Ascending aorta (tissue), 2 donors: Measurements from ENCODE around the gene ALPK3. TPM values are rescaled to one million over a fixed set of nuclear protein-coding genes. Genes with fewer than 3 reads are reported as not detected.

Source experiments
- DNase-seq, 2 donors: peaks; one replicate each; pipeline ENCODE4 v3.0.0-alpha.2; 2019; ENCODE audit warnings: low spot score in 2 of 2
- H3K27ac ChIP-seq, 2 donors: fragments of 200-600 bp; sonication (generic); one replicate each; pipeline ENCODE4 v1.5.1; 2016 to 2017; ENCODE audit warnings: mild to moderate bottlenecking in 1 of 2
- H3K27me3 ChIP-seq: fragments of 200-600 bp; sonication (generic); one replicate; pipeline ENCODE4 v1.5.1; 2017
- H3K36me3 ChIP-seq, 2 donors: fragments of 200-600 bp; sonication (generic); one replicate each; pipeline ENCODE4 v1.5.1; 2016
- H3K4me1 ChIP-seq, 2 donors: fragments of 200-600 bp; sonication (generic); one replicate each; pipeline ENCODE4 v1.5.1; 2016 to 2017; ENCODE audit warnings: mild to moderate bottlenecking in 1 of 2
- H3K4me3 ChIP-seq, 2 donors: fragments of 200-600 bp; sonication (generic); one replicate each; pipeline ENCODE4 v1.5.1; 2016 to 2017; ENCODE audit warnings: mild to moderate bottlenecking in 1 of 2
- H3K9me3 ChIP-seq, 2 donors: fragments of 200-600 bp; sonication (generic); one replicate each; pipeline ENCODE4 v1.5.1; 2016
- CTCF ChIP-seq, 3 experiments: fragments of 200-600 bp in 2 of 3; fragments of 450-650 bp in 1 of 3; sonication (generic) in 2 of 3; IDR thresholded peaks; one replicate each; pipeline ENCODE4 v1.5.1; 2016 to 2019; ENCODE audit warnings: antibody characterized with exemption in 3 of 3, mild to moderate bottlenecking in 1 of 3, moderate library complexity in 1 of 3
- intact Hi-C: fragments of 100-400 bp; cut with DNase I; formaldehyde crosslinking; loops from one replicate; pipeline ENCODE4 v1.15.1; 2023
- total RNA-seq: library from RNA; depleted of rRNA; stranded (reverse); fragments of >200 nt; gene quantifications from one replicate; pipeline ENCODE4 v1.1.0, GENCODE V29; 2016

ALPK3 gene
- total RNA-seq, 1 donor from 2014 or later, result 38.0 TPM

- intact Hi-C loops, result no loop called here
- no peak for TF ChIP-seq CTCF (IDR thresholded peaks at IDR 0.05)
These were observed 33.5 kb upstream of the ALPK3 start for GRCh38 chr15:84783493-84784251.

DNA sequence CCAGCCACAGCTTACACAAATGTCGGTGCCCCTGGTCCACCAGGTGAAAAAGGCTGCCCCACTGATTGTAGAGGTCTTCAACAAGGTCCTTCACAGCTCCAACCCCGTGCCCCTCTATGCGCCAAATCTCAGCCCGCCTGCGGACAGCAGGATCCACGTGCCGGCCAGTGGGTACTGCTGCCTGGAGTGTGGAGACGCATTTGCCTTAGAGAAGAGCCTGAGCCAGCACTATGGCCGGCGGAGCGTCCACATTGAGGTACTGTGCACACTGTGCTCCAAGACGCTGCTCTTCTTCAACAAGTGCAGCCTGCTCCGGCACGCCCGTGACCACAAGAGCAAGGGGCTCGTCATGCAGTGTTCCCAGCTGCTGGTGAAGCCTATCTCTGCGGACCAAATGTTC is 32.9 kb upstream of the ALPK3 start:
- Histone ChIP-seq H3K4me1 (peaks cover 4 to 24% of the 10 kb centered on the region in 2 donors), H3K27me3 (no peaks in the 10 kb centered on the region), H3K4me3 (no peak overlapping the region), H3K9me3 (no peaks in the 10 kb centered on the region), H3K27ac (no peak overlapping the region), H3K36me3 (peaks cover 36 to 44% of the 10 kb centered on the region in 2 donors)
- TF ChIP-seq CTCF (IDR thresholded peaks at IDR 0.05), result no peak
- intact Hi-C loops, result no loop called here
- DNase-seq, result no peak

More at GRCh38 chr15:84783493-84784251, 33.5 kb upstream of the ALPK3 start:
- Histone ChIP-seq H3K27ac (no peak overlapping the region), H3K27me3 (no peaks in the 10 kb centered on the region), H3K4me1 (peaks cover 4 to 26% of the 10 kb centered on the region in 2 donors), H3K4me3 (no peak overlapping the region), H3K9me3 (no peaks in the 10 kb centered on the region), H3K36me3 (peaks cover 36 to 44% of the 10 kb centered on the region in 2 donors)
- no peak for DNase-seq

- Histone ChIP-seq H3K4me1 (peaks cover 4 to 22% of the 10 kb centered on the region in 2 donors), H3K36me3 (peaks cover 36 to 44% of the 10 kb centered on the region in 2 donors), H3K27ac (no peak overlapping the region), H3K9me3 (no peaks in the 10 kb centered on the region), H3K27me3 (no peaks in the 10 kb centered on the region), H3K4me3 (no peak overlapping the region)
- DNase-seq, result no peak
- intact Hi-C loops, result no loop called here
- TF ChIP-seq CTCF (IDR thresholded peaks at IDR 0.05), result no peak
These were observed 32.1 kb upstream of the ALPK3 start for GRCh38 chr15:84785053-84785452.

DNA sequence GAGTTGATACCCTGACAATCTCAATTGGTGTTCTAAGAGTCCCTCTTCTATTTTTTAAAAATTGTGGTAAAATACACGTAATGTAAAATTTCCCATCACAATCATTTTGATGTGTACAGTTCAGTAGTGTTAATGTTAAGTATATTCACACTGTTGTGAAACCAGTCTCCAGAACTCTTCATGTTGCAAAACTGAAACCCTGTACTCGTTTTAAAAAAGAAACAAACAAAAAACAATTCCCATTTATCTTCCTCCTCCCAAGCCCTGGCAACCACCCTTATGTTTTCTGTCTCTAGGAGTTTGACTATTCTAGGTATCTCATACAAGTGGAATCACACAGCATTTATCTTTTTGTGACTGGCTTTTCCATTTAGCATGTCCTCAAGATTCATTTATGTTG is 28.7 kb upstream of the ALPK3 start:
- no peaks in the 10 kb centered on the region for H3K9me3 ChIP-seq
- H3K36me3 ChIP-seq, result peaks cover 23 to 57% of the 10 kb centered on the region in 2 donors
- peaks cover 4 to 22% of the 10 kb centered on the region in 2 donors for H3K4me1 ChIP-seq

GRCh38 chr15:84789762-84790161 is 27.4 kb upstream of the ALPK3 start:
- H3K27ac ChIP-seq, result no peak overlapping the region
- peaks cover 16 to 54% of the 10 kb centered on the region in 2 donors for H3K36me3 ChIP-seq
- H3K4me1 ChIP-seq, result peaks cover 4 to 22% of the 10 kb centered on the region in 2 donors
- no peaks in the 10 kb centered on the region for H3K27me3 ChIP-seq
- no peaks in the 10 kb centered on the region for H3K9me3 ChIP-seq
- intact Hi-C loops, result no loop called here
- TF ChIP-seq CTCF (IDR thresholded peaks at IDR 0.05), result no peak
- DNase-seq, result no peak
- H3K4me3 ChIP-seq, result no peak overlapping the region

More for the DNA sequence above, 28.7 kb upstream of the ALPK3 start:
- intact Hi-C loops, result no loop called here
- Histone ChIP-seq H3K4me3 (no peak overlapping the region), H3K27me3 (no peaks in the 10 kb centered on the region), H3K27ac (no peak overlapping the region)
- DNase-seq, result no peak
- no peak for TF ChIP-seq CTCF (IDR thresholded peaks at IDR 0.05)
